Hepatocyte (in vitro differentiated cells): ENCODE measurements around the gene MATK. TPM values are rescaled to one million over a fixed set of nuclear protein-coding genes. Genes with fewer than 3 reads are reported as not detected.

Experiments
- DNase-seq: peaks from one replicate; pipeline ENCODE4 v3.0.0-alpha.2; 2016; ENCODE audit warnings: low spot score
- H2AFZ ChIP-seq: fragments of 200-600 bp; sonication (generic); 2 replicates; pipeline ENCODE4 v1.6.0; 2016; ENCODE audit warnings: antibody characterized with exemption, mild to moderate bottlenecking
- H3K27ac ChIP-seq: fragments of 200-600 bp; sonication (generic); 2 replicates; pipeline ENCODE4 v1.5.1; 2016; ENCODE audit warnings: mild to moderate bottlenecking
- H3K27me3 ChIP-seq: fragments of 200-600 bp; sonication (generic); 2 replicates; pipeline ENCODE4 v1.6.1; 2016
- H3K36me3 ChIP-seq: fragments of 200-600 bp; sonication (generic); replicated peaks from 2 replicates; pipeline ENCODE4 v1.5.1; 2016; ENCODE audit warnings: low read depth; ENCODE audit not compliant: insufficient read depth
- H3K4me1 ChIP-seq: fragments of 200-600 bp; sonication (generic); 2 replicates; pipeline ENCODE4 v1.5.1; 2016; ENCODE audit warnings: mild to moderate bottlenecking, moderate library complexity; ENCODE audit not compliant: insufficient read depth
- H3K4me2 ChIP-seq: fragments of 200-600 bp; sonication (generic); 2 replicates; pipeline ENCODE4 v1.6.0; 2016
- H3K4me3 ChIP-seq: fragments of 200-600 bp; sonication (generic); 2 replicates; pipeline ENCODE4 v1.5.1; 2016; ENCODE audit warnings: mild to moderate bottlenecking
- H3K79me2 ChIP-seq: fragments of 200-600 bp; sonication (generic); 2 replicates; pipeline ENCODE4 v1.6.0; 2017; ENCODE audit warnings: mild to moderate bottlenecking
- H3K9me2 ChIP-seq: fragments of 200-600 bp; sonication (generic); replicated peaks from 2 replicates; pipeline ENCODE4 v1.6.0; 2017; ENCODE audit warnings: mild to moderate bottlenecking; ENCODE audit not compliant: insufficient read depth
- H3K9me3 ChIP-seq: fragments of 200-600 bp; sonication (generic); 2 replicates; pipeline ENCODE4 v1.5.1; 2016; ENCODE audit warnings: low read depth, mild to moderate bottlenecking
- H4K20me1 ChIP-seq: fragments of 200-600 bp; sonication (generic); 2 replicates; pipeline ENCODE4 v1.6.0; 2016; ENCODE audit warnings: mild to moderate bottlenecking; ENCODE audit not compliant: insufficient read depth, poor library complexity, severe bottlenecking
- EZH2 ChIP-seq: fragments of 200-600 bp; sonication (generic); IDR thresholded peaks from 2 replicates; pipeline ENCODE4 v1.6.1; 2016; ENCODE audit warnings: antibody characterized with exemption, mild to moderate bottlenecking, borderline replicate concordance
- EZH2phosphoT487 ChIP-seq: fragments of 200-600 bp; sonication (generic); IDR thresholded peaks from one replicate; pipeline ENCODE4 v1.6.1; 2018; ENCODE audit warnings: antibody characterized with exemption, mild to moderate bottlenecking, low read depth, moderate library complexity; ENCODE audit not compliant: unreplicated experiment, severe bottlenecking
- WGBS: methylation state at CpG from one replicate; pipeline ENCODE4 v1.1.6; 2016; ENCODE audit warnings: low lambda C conversion rate; ENCODE audit errors: missing lambda C conversion rate; 5-methylcytosine and 5-hydroxymethylcytosine counted together
- polyA plus RNA-seq: library from polyadenylated mRNA; unstranded; fragments of >200 nt; fragmentation: Nextera tagmentation; extraction: Ambion mirVana; gene quantifications from 2 replicates; pipeline ENCODE4 v1.2.1, GENCODE V29; 2016
- total RNA-seq: library from RNA; depleted of rRNA; stranded (reverse); fragments of >200 nt; gene quantifications from 2 replicates; pipeline ENCODE4 v1.2.3, GENCODE V29; 2014
- TF ChIP-seq, protein P1 (sequence below): fragments of 200-600 bp; sonication (generic); IDR thresholded peaks from 2 replicates; pipeline ENCODE4 v1.5.1; 2016; ENCODE audit warnings: antibody characterized with exemption, mild to moderate bottlenecking; ENCODE audit not compliant: poor library complexity

MATK gene
- total and polyA plus RNA-seq, 2 experiments from 2014 or later = 0.50 TPM; not detected in 1

DNA sequence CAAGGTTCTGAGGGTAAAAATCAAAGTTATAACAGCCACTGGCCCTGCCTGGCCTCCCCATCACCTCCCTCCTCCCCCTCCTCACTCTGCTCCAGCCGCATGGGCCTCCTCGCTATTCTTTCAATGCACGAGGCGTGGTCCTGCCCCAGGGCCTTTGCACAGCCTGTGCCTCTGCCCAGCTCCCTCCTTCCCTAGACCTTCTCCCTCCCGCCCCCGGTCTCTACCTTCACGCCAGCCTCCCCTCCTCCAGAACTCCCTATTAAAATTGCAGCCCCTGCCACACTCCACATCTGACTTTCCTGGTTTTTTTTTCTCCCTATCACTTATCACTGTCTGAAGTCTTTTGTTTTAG is 17.5 kb downstream of the MATK start:
- no peaks in the 10 kb centered on the region for H4K20me1 ChIP-seq
- H3K27me3 ChIP-seq = no peaks in the 10 kb centered on the region
- TF ChIP-seq EZH2 (no peak), EZH2phosphoT487 (no peak)
- TF ChIP-seq, protein P1, sequence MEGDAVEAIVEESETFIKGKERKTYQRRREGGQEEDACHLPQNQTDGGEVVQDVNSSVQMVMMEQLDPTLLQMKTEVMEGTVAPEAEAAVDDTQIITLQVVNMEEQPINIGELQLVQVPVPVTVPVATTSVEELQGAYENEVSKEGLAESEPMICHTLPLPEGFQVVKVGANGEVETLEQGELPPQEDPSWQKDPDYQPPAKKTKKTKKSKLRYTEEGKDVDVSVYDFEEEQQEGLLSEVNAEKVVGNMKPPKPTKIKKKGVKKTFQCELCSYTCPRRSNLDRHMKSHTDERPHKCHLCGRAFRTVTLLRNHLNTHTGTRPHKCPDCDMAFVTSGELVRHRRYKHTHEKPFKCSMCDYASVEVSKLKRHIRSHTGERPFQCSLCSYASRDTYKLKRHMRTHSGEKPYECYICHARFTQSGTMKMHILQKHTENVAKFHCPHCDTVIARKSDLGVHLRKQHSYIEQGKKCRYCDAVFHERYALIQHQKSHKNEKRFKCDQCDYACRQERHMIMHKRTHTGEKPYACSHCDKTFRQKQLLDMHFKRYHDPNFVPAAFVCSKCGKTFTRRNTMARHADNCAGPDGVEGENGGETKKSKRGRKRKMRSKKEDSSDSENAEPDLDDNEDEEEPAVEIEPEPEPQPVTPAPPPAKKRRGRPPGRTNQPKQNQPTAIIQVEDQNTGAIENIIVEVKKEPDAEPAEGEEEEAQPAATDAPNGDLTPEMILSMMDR = no peak
- H3K4me1 ChIP-seq = no peaks in the 10 kb centered on the region
- H3K79me2 ChIP-seq = peaks cover 4% of the 10 kb centered on the region
- no peak for DNase-seq
- no peaks in the 10 kb centered on the region for H3K9me3 ChIP-seq
- H3K4me2 ChIP-seq = no peak overlapping the region
- H3K36me3 ChIP-seq = no peaks in the 10 kb centered on the region
- no peak overlapping the region for H3K27ac ChIP-seq
- H2AFZ ChIP-seq = no peak overlapping the region
- 93% methylated on average over 2 of the region's 7 CpGs for WGBS
- H3K9me2 ChIP-seq = no peaks in the 10 kb centered on the region
- no peak overlapping the region for H3K4me3 ChIP-seq

DNA sequence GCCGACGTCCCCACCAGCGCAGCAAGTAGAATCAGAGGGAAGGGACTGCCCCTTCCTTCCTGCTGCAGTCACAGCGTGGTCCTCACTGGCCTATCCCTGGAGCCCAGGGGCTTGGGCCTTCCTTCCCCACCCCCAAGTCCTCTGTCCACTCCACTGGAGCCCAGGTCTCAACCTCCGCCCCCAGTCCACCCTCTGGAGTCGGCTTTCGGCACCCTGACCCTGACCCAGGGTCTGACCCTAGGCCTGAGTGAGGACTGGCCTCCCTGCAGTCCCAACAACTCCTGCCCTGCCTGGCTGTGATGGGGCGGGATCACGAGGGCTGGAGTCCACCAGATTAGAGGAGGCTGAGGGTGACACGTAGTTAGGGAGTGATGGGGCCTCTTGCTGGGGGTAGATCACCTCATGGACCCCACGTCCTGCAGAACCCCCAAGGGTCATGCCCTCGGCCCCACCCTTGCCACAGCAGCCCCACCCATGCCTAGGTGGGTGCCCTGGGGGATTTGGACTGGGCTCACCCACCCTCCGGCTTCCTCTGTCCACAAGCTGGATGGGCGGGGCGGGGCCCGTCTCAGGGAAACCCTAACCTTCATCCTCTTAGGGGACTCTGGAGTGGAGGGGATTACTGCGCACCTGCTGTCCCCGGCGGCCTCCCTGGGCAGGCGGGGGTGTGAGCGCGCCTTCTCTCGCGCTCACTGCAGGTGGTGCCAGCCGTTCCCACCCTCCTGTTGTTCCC is 18.0 kb downstream of the MATK start:
- no peak overlapping the region for H2AFZ ChIP-seq
- H3K79me2 ChIP-seq = peaks cover 9% of the 10 kb centered on the region
- H3K4me1 ChIP-seq = no peaks in the 10 kb centered on the region
- no peaks in the 10 kb centered on the region for H3K27me3 ChIP-seq
- no peak for TF ChIP-seq EZH2phosphoT487
- TF ChIP-seq, protein P1 = no peak
- no peak for TF ChIP-seq EZH2
- H3K9me2 ChIP-seq = no peaks in the 10 kb centered on the region
- no peak overlapping the region for H3K4me2 ChIP-seq
- WGBS = 95% methylated on average over 22 of the region's 25 CpGs
- no peaks in the 10 kb centered on the region for H3K36me3 ChIP-seq
- no peak overlapping the region for H3K27ac ChIP-seq
- no peak overlapping the region for H3K4me3 ChIP-seq
- no peaks in the 10 kb centered on the region for H4K20me1 ChIP-seq
- no peak for DNase-seq
- no peaks in the 10 kb centered on the region for H3K9me3 ChIP-seq

DNA sequence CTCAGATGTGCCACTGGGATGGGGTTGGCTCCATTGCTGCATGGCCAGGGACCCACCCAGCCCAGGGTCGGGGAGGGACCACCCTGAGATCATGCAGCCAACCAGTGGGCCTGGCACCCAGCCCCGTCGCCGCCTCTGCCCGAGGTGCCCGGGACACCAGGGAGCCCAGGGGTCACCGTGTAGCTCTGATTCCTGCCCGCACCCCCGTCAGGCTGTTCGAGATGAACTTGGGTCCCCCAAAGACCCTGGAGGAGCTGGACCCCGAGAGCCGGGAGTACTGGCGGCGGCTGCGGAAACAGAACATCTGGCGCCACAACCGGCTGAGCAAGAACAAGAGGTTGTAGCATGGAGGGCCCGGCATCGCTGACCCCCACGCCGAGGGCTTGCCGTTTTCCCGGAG is 19.1 kb downstream of the MATK start:
- no peaks in the 10 kb centered on the region for H4K20me1 ChIP-seq
- no peaks in the 10 kb centered on the region for H3K27me3 ChIP-seq
- DNase-seq = no peak
- no peaks in the 10 kb centered on the region for H3K4me1 ChIP-seq
- H3K79me2 ChIP-seq = peaks cover 9% of the 10 kb centered on the region
- H3K27ac ChIP-seq = no peak overlapping the region
- no peak overlapping the region for H2AFZ ChIP-seq
- WGBS = 95% methylated on average over 22 of the region's 23 CpGs
- H3K9me2 ChIP-seq = no peaks in the 10 kb centered on the region
- H3K36me3 ChIP-seq = no peaks in the 10 kb centered on the region
- H3K4me3 ChIP-seq = no peak overlapping the region
- H3K9me3 ChIP-seq = no peaks in the 10 kb centered on the region
- H3K4me2 ChIP-seq = no peak overlapping the region
- TF ChIP-seq EZH2phosphoT487 (no peak), EZH2 (no peak)
- TF ChIP-seq, protein P1 = no peak
